ENCODE measurements around the gene INPPL1. TPM values are rescaled to one million over a fixed set of nuclear protein-coding genes. Genes with fewer than 3 reads are reported as not detected.

The INPPL1 gene
- total RNA-seq, 4 donors from 2014 or later: 25.0 to 68.8 (median 41.2) TPM

DNA sequence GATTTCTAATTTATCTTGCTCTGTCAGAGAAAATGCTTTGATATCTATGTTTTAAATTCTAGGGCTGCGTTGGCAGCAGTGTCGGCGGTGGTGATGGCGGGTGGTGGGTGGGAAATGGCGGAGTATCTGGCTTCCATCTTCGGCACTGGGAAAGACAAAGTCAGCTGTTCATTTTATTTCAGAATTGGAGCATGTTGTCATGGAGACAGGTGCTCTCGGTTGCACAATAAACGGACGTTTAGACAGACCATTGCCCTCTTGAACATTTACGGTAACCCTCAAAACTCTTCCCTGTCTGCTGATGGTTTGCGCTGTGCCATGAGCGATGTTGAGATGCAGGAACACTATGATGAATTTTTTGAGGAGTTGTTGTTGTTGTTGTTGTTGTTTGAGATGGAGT is 55.5 kb downstream of the INPPL1 start:
- 92 to 94% methylated on average over 12 of the region's 12 CpGs for WGBS, 2 donors
- no peak for TF ChIP-seq POLR2A (IDR thresholded peaks at IDR 0.05)
- TF ChIP-seq, protein P1, sequence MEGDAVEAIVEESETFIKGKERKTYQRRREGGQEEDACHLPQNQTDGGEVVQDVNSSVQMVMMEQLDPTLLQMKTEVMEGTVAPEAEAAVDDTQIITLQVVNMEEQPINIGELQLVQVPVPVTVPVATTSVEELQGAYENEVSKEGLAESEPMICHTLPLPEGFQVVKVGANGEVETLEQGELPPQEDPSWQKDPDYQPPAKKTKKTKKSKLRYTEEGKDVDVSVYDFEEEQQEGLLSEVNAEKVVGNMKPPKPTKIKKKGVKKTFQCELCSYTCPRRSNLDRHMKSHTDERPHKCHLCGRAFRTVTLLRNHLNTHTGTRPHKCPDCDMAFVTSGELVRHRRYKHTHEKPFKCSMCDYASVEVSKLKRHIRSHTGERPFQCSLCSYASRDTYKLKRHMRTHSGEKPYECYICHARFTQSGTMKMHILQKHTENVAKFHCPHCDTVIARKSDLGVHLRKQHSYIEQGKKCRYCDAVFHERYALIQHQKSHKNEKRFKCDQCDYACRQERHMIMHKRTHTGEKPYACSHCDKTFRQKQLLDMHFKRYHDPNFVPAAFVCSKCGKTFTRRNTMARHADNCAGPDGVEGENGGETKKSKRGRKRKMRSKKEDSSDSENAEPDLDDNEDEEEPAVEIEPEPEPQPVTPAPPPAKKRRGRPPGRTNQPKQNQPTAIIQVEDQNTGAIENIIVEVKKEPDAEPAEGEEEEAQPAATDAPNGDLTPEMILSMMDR (IDR thresholded peaks at IDR 0.05): no peak
- no peak overlapping the region for H3K4me3 ChIP-seq (ENCODE audit: low read depth, poor library complexity, severe bottlenecking)
- no peak for DNase-seq (ENCODE audit: low spot score in 2 of 2)
- intact Hi-C loops (cut with DNase I; ENCODE audit: low total_unique reads): no loop called here

GRCh38 chr11:72280726-72281315 is 56.3 kb downstream of the INPPL1 start:
- DNase-seq (ENCODE audit: low spot score in 2 of 2): no peak
- 95% methylated on average over 24 of the region's 24 CpGs for WGBS, 2 donors
- intact Hi-C loops (cut with DNase I; ENCODE audit: low total_unique reads): no loop called here
- H3K4me3 ChIP-seq (ENCODE audit: low read depth, poor library complexity, severe bottlenecking): no peak overlapping the region
- no peak for TF ChIP-seq POLR2A (IDR thresholded peaks at IDR 0.05)
- TF ChIP-seq, protein P1 (IDR thresholded peaks at IDR 0.05): no peak

DNA sequence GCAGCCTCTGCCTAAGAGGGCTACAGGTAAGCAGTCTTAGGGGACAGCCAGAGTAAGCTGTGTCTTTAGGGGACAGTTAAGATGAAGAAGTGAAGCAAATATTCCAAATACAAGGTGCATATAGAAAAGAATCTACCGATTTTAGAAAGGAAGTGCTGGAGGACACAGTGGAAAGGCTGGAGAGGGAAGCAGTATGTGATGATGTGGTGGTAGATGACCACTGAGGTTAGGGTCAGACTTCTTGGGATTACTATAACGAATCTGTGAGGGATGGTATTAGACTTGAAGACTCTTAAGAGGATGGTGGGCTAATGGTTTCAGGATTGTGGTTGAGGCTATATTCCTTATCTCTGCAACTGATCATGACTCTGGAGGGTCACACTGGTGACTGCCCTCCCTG is 59.4 kb downstream of the INPPL1 start:
- 66 to 73% methylated on average over 2 of the region's 2 CpGs for WGBS, 2 donors
- TF ChIP-seq, protein P1 (IDR thresholded peaks at IDR 0.05): no peak
- TF ChIP-seq POLR2A (IDR thresholded peaks at IDR 0.05): no peak
- intact Hi-C loops (cut with DNase I; ENCODE audit: low total_unique reads): no loop called here
- H3K4me3 ChIP-seq (ENCODE audit: low read depth, poor library complexity, severe bottlenecking): no peak overlapping the region
- DNase-seq (ENCODE audit: low spot score in 2 of 2): no peak

- intact Hi-C loops (cut with DNase I; ENCODE audit: low total_unique reads): no loop called here
- 69 to 74% methylated on average over 2 of the region's 2 CpGs for WGBS, 2 donors
- no peak for DNase-seq (ENCODE audit: low spot score in 2 of 2)
- TF ChIP-seq, protein P1 (IDR thresholded peaks at IDR 0.05): no peak
- TF ChIP-seq POLR2A (IDR thresholded peaks at IDR 0.05): no peak
- H3K4me3 ChIP-seq (ENCODE audit: low read depth, poor library complexity, severe bottlenecking): no peak overlapping the region
Observed at GRCh38 chr11:72287293-72287692, 62.7 kb downstream of the INPPL1 start.

Other genes with a start within 250 kb of the INPPL1 start
- gene IL18BP, start 225.9 kb upstream of the INPPL1 start, total RNA-seq: 1 to 10 TPM; 3.0 to 9.1 (median 5.6) TPM
- gene NUMA1, start 144.2 kb upstream of the INPPL1 start, total RNA-seq: 100 to 1,000 TPM; 356 to 592 (median 409) TPM
- gene LRRC51, start 143.9 kb upstream of the INPPL1 start, total RNA-seq: 10 to 100 TPM in 1 of 4 donors, 1 to 10 TPM in 3; 1.9 to 16.9 (median 4.9) TPM
- 100 to 1,000 TPM in 2 of 4 donors, 10 to 100 TPM in 2; 83.6 to 112 (median 99.9) TPM for gene LAMTOR1, start 121.5 kb upstream of the INPPL1 start, total RNA-seq
- gene TOMT, start 118.8 kb upstream of the INPPL1 start, total RNA-seq: not detected
- 10 to 100 TPM in 3 of 4 donors, 1 to 10 TPM in 1; 5.0 to 27.8 (median 24.9) TPM for gene ANAPC15, start 112.1 kb upstream of the INPPL1 start, total RNA-seq
- under 1 TPM in 2 of 4 donors, not detected in 2; 0.49 to 0.52 TPM for gene FOLR3, start 89.0 kb upstream of the INPPL1 start, total RNA-seq
- gene FOLR1, start 32.6 kb upstream of the INPPL1 start, total RNA-seq: 1 to 10 TPM in 3 of 4 donors, under 1 TPM in 1; 0.46 to 7.0 (median 4.0) TPM
- gene FOLR2, start 8.0 kb upstream of the INPPL1 start, total RNA-seq: 10 to 100 TPM in 1 of 4 donors, 1 to 10 TPM in 3; 6.6 to 12.5 (median 7.7) TPM
- gene PHOX2A, start 19.4 kb downstream of the INPPL1 start, total RNA-seq: not detected
- 10 to 100 TPM; 10.5 to 26.8 (median 21.7) TPM for gene CLPB, start 209.8 kb downstream of the INPPL1 start, total RNA-seq

All from lower leg skin (tissue), 4 donors.